SK-N-SH (cell line): ENCODE measurements around the gene ATIC. TPM values are rescaled to one million over a fixed set of nuclear protein-coding genes. Genes with fewer than 3 reads are reported as not detected.

Experiments used
- CTCF ChIA-PET: fragments of 300-600, 350-600 bp; formaldehyde crosslinking; extraction: SDS; loops from one replicate; lab custom pipeline; 2021; lab: Yijun Ruan, JAX
- POLR2A ChIA-PET: fragments of 350-600 bp; sonication (Branson Sonifier 250); formaldehyde crosslinking; extraction: SDS; loops from one replicate; lab custom pipeline; 2020; ENCODE audit warnings: antibody characterized with exemption, inconsistent platforms; lab: Yijun Ruan, JAX
- DNase-seq: peaks from one replicate; pipeline ENCODE4 v3.0.0; 2012
- H2AFZ ChIP-seq: fragments of 200-600 bp; sonication (generic); 2 replicates; pipeline ENCODE4 v1.8.1; 2016; ENCODE audit warnings: antibody characterized with exemption, mild to moderate bottlenecking, low read depth
- H3F3A ChIP-seq: fragments of 200-600 bp; sonication (generic); replicated peaks from 2 replicates; pipeline ENCODE3; 2016; ENCODE audit warnings: antibody characterized with exemption, mild to moderate bottlenecking; ENCODE audit not compliant: insufficient read depth
- H3K27ac ChIP-seq, 2 experiments: fragments of 200-500 bp in 1 of 2; fragments of 200-600 bp in 1 of 2; sonication (Bioruptor generic) in 1 of 2; sonication (generic), shearing (Covaris generic) in 1 of 2; 2 replicates each; pipeline versions ENCODE4 v1.5.1 to v1.6.1; 2014 to 2016; ENCODE audit warnings: low read depth in 2 of 2, inconsistent platforms in 1 of 2, low read length in 1 of 2, mild to moderate bottlenecking in 1 of 2, mixed read lengths in 1 of 2
- H3K27me3 ChIP-seq: fragments of 200-600 bp; sonication (generic), shearing (Covaris generic); 2 replicates; pipeline ENCODE4 v1.6.1; 2016; ENCODE audit warnings: mixed run types; ENCODE audit not compliant: insufficient read depth
- H3K36me3 ChIP-seq, 2 experiments: fragments of 200-500 bp in 1 of 2; fragments of 200-600 bp in 1 of 2; sonication (Bioruptor generic) in 1 of 2; sonication (generic) in 1 of 2; replicated peaks in 1 of 2; 2 replicates each; pipeline versions ENCODE3 to v1.5.1; 2014 to 2016; ENCODE audit warnings: low read length in 1 of 2, mild to moderate bottlenecking in 1 of 2; ENCODE audit not compliant: insufficient read depth in 2 of 2, control insufficient read depth in 1 of 2
- H3K4me1 ChIP-seq, 2 experiments: fragments of 200-500 bp in 1 of 2; fragments of 200-600 bp in 1 of 2; sonication (Bioruptor generic) in 1 of 2; sonication (generic), shearing (Covaris generic) in 1 of 2; 2 replicates each; pipeline versions ENCODE4 v1.5.1 to v1.6.1; 2014 to 2016; ENCODE audit warnings: low read depth in 1 of 2, low read length in 1 of 2, mixed run types in 1 of 2; ENCODE audit not compliant: insufficient read depth in 2 of 2, control insufficient read depth in 1 of 2
- H3K4me2 ChIP-seq: fragments of 200-600 bp; sonication (generic), shearing (Covaris generic); 2 replicates; pipeline ENCODE4 v1.6.1; 2017; ENCODE audit warnings: mixed run types
- H3K4me3 ChIP-seq, 2 experiments: fragments of 200-500 bp in 1 of 2; fragments of 200-600 bp in 1 of 2; sonication (Bioruptor generic) in 1 of 2; sonication (generic), shearing (Covaris generic) in 1 of 2; 2 replicates each; pipeline versions ENCODE4 v1.5.1 to v1.8.1; 2014 to 2016; ENCODE audit warnings: low read depth in 2 of 2, inconsistent platforms in 1 of 2, low read length in 1 of 2, mild to moderate bottlenecking in 1 of 2, mixed read lengths in 1 of 2, moderate library complexity in 1 of 2
- H3K79me2 ChIP-seq: fragments of 200-600 bp; sonication (generic); 2 replicates; pipeline ENCODE4 v1.8.1; 2017; ENCODE audit warnings: mild to moderate bottlenecking; ENCODE audit not compliant: insufficient read depth
- H3K9ac ChIP-seq: fragments of 200-600 bp; sonication (generic); 2 replicates; pipeline ENCODE4 v1.6.1; 2017; ENCODE audit warnings: mixed run types
- H3K9me2 ChIP-seq: fragments of 200-600 bp; sonication (generic); 2 replicates; pipeline ENCODE4 v1.6.1; 2017; ENCODE audit warnings: mixed run types
- H3K9me3 ChIP-seq: fragments of 200-600 bp; sonication (generic); 2 replicates; pipeline ENCODE4 v1.6.1; 2017; ENCODE audit warnings: mixed run types, mild to moderate bottlenecking, moderate library complexity
- H4K20me1 ChIP-seq: fragments of 200-600 bp; sonication (generic); 2 replicates; pipeline ENCODE4 v1.6.1; 2017; ENCODE audit warnings: mild to moderate bottlenecking, mixed run types; ENCODE audit not compliant: insufficient read depth
- CHD2 ChIP-seq: fragments of 150-350 bp; IDR thresholded peaks from 2 replicates; pipeline ENCODE4 v1.6.1; 2018; ENCODE audit warnings: low read length; ENCODE audit not compliant: partially characterized antibody
- ELF1 ChIP-seq: IDR thresholded peaks from 2 replicates; pipeline ENCODE4 v1.4.0; 2012
- EP300 ChIP-seq, 2 experiments: IDR thresholded peaks; 2 replicates each; pipeline versions ENCODE4 v1.4.0 to v1.6.1; 2012; ENCODE audit warnings: borderline replicate concordance in 1 of 2, low read depth in 1 of 2, low read length in 1 of 2
- EZH2phosphoT487 ChIP-seq: fragments of 200-600 bp; sonication (generic); IDR thresholded peaks from 2 replicates; pipeline ENCODE4 v1.6.1; 2017; ENCODE audit warnings: low read depth, mixed run types, mild to moderate bottlenecking, antibody characterized with exemption, moderate library complexity, borderline replicate concordance
- FOSL2 ChIP-seq: IDR thresholded peaks from 2 replicates; pipeline ENCODE4 v1.4.0; 2012; ENCODE audit warnings: low read depth, mild to moderate bottlenecking, moderate library complexity, borderline replicate concordance
- GABPA ChIP-seq: IDR thresholded peaks from 2 replicates; pipeline ENCODE4 v1.4.0; 2012; ENCODE audit warnings: low read depth, mild to moderate bottlenecking
- GATA2 ChIP-seq: sonication (generic); formaldehyde crosslinking; IDR thresholded peaks from 2 replicates; pipeline ENCODE4 v1.5.0; 2020; ENCODE audit warnings: mild to moderate bottlenecking, missing genetic modification reagents
- IRF3 ChIP-seq: fragments of 150-350 bp; IDR thresholded peaks from 2 replicates; pipeline ENCODE4 v1.6.1; 2016; ENCODE audit warnings: mild to moderate bottlenecking, low read depth, low read length
- JUND ChIP-seq: IDR thresholded peaks from 2 replicates; pipeline ENCODE4 v1.4.0; 2012
- MEF2A ChIP-seq: IDR thresholded peaks from 2 replicates; pipeline ENCODE4 v1.4.0; 2012; ENCODE audit warnings: low read depth, borderline replicate concordance
- MXI1 ChIP-seq: IDR thresholded peaks from 2 replicates; pipeline ENCODE4 v1.6.1; 2012; ENCODE audit warnings: mild to moderate bottlenecking, low read depth, low read length, improper control_type of control experiment
- NFIC ChIP-seq: IDR thresholded peaks from 2 replicates; pipeline ENCODE4 v1.4.0; 2012; ENCODE audit warnings: borderline replicate concordance
- NRF1 ChIP-seq: IDR thresholded peaks from 2 replicates; pipeline ENCODE4 v1.6.1; 2012; ENCODE audit warnings: low read depth, mild to moderate bottlenecking, low read length
- POLR2AphosphoS5 ChIP-seq: IDR thresholded peaks from 2 replicates; pipeline ENCODE4 v1.6.1; 2012; ENCODE audit warnings: low read depth, low read length
- RCOR1 ChIP-seq: fragments of 150-350 bp; IDR thresholded peaks from 2 replicates; pipeline ENCODE4 v1.6.1; 2017; ENCODE audit warnings: antibody characterized with exemption, low read length
- RFX5 ChIP-seq: IDR thresholded peaks from 2 replicates; pipeline ENCODE4 v1.6.1; 2012; ENCODE audit warnings: mild to moderate bottlenecking, improper control_type of control experiment, low read length
- SIN3A ChIP-seq: IDR thresholded peaks from 2 replicates; pipeline ENCODE4 v1.6.1; 2012; ENCODE audit warnings: low read depth, mild to moderate bottlenecking, low read length, moderate library complexity, borderline replicate concordance
- SMC3 ChIP-seq: IDR thresholded peaks from 2 replicates; pipeline ENCODE4 v1.6.1; 2012; ENCODE audit warnings: low read depth, low read length, improper control_type of control experiment
- TAF1 ChIP-seq: IDR thresholded peaks from 2 replicates; pipeline ENCODE4 v1.6.1; 2012; ENCODE audit warnings: low read depth, mild to moderate bottlenecking, low read length, moderate library complexity, borderline replicate concordance
- TCF12 ChIP-seq: IDR thresholded peaks from 2 replicates; pipeline ENCODE4 v1.4.0; 2012
- USF1 ChIP-seq: IDR thresholded peaks from 2 replicates; pipeline ENCODE4 v1.4.0; 2012; ENCODE audit warnings: low read depth, borderline replicate concordance
- ZBTB33 ChIP-seq: IDR thresholded peaks from 2 replicates; pipeline ENCODE4 v1.4.0; 2012; ENCODE audit warnings: low read depth, borderline replicate concordance
- WGBS: methylation state at CpG from one replicate; pipeline ENCODE4 v1.1.6; 2017; ENCODE audit warnings: low lambda C conversion rate; 5-methylcytosine and 5-hydroxymethylcytosine counted together
- polyA plus RNA-seq, 3 experiments: library from polyadenylated mRNA; depleted of rRNA; stranded (reverse); fragments of >200 nt; gene quantifications; 2 replicates each; pipeline ENCODE4 v1.2.3, GENCODE V29; 2012

Gene ATIC
- polyA plus RNA-seq, 1 of the 3 experiments (the other 2 are of a cell fraction), result 108 TPM

- Histone ChIP-seq H3K9ac (no peak overlapping the region), H3K36me3 (peaks cover 82 to 97% of the 10 kb centered on the region in 2 experiments), H3K4me1 (no peaks in the 10 kb centered on the region), H3K79me2 (peaks cover 60% of the 10 kb centered on the region), H3F3A (peaks cover 98% of the 10 kb centered on the region), H3K4me2 (no peak overlapping the region), H3K27ac (peak overlapping the region in 1 of 2 experiments; percentile 16; a peak in 1 of 4 replicates), H4K20me1 (peaks cover 68% of the 10 kb centered on the region), H3K9me2 (no peaks in the 10 kb centered on the region), H3K4me3 (no peak overlapping the region), H3K27me3 (no peaks in the 10 kb centered on the region), H3K9me3 (no peaks in the 10 kb centered on the region), H2AFZ (no peak overlapping the region)
- 98% methylated on average over 6 of the region's 6 CpGs for WGBS
- DNase-seq, result no peak
- ChIA-PET CTCF (no interaction called here), POLR2A (no interaction called here)
- TF ChIP-seq MEF2A (no peak), SIN3A (no peak), TCF12 (no peak), NRF1 (no peak), SMC3 (no peak), EZH2phosphoT487 (no peak), JUND (no peak), IRF3 (no peak), MXI1 (no peak), ELF1 (no peak), GATA2 (CRISPR knock-in tag) (no peak), FOSL2 (no peak), POLR2AphosphoS5 (no peak), CHD2 (no peak)
Measured at GRCh38 chr2:215379948-215380347, 68.1 kb downstream of the ATIC start.

- CTCF ChIA-PET, result no interaction called here
- peak overlapping the region in 1 of 2 experiments; percentile 16; a peak in 1 of 4 replicates for H3K27ac ChIP-seq
Measured at GRCh38 chr2:215380699-215381098, 68.8 kb downstream of the ATIC start.

More at GRCh38 chr2:215380699-215381098, 68.8 kb downstream of the ATIC start:
- peaks cover 62% of the 10 kb centered on the region for H4K20me1 ChIP-seq
- peaks cover 57% of the 10 kb centered on the region for H3K79me2 ChIP-seq
- H3K9ac ChIP-seq, result no peak overlapping the region
- TF ChIP-seq NFIC (no peak), SMC3 (no peak), EP300 (IDR thresholded peaks at IDR 0.05; ENCODE audit: borderline replicate concordance in 1 of 2, low read depth in 1 of 2, low read length in 1 of 2) (no peak), ZBTB33 (no peak), POLR2AphosphoS5 (no peak), JUND (no peak), CHD2 (no peak), RFX5 (no peak), RCOR1 (no peak), MXI1 (no peak), USF1 (no peak), GATA2 (CRISPR knock-in tag) (no peak), GABPA (no peak), TAF1 (no peak)
- no peak overlapping the region for H3K4me2 ChIP-seq
- H3K9me2 ChIP-seq, result no peaks in the 10 kb centered on the region
- no peaks in the 10 kb centered on the region for H3K27me3 ChIP-seq
- H3K36me3 ChIP-seq, result peaks cover 75 to 97% of the 10 kb centered on the region in 2 experiments
- H3F3A ChIP-seq, result peaks cover 96% of the 10 kb centered on the region
- no peak overlapping the region for H2AFZ ChIP-seq
- DNase-seq, result no peak
- H3K4me3 ChIP-seq, result no peak overlapping the region
- H3K4me1 ChIP-seq, result no peaks in the 10 kb centered on the region
- H3K9me3 ChIP-seq, result no peaks in the 10 kb centered on the region
- 97% methylated on average over 4 of the region's 7 CpGs for WGBS
- POLR2A ChIA-PET, result no interaction called here
